Hematopoietic multipotent progenitor cell treated with erythropoietin and hydrocortisone succinate and interleukin-3 and kit ligand, for 15 days (in vitro differentiated cells): Measurements from ENCODE around the gene RAB11A.
"Not testable (repeated sequence)": the region's sequence is repeated elsewhere in the genome, so short reads cannot be mapped to it uniquely, and the experiment has no call there.

ENCODE experiments used
- DNase-seq: peaks from one replicate; pipeline ENCODE4 v3.0.0-alpha.2; 2015; ENCODE audit warnings: low spot score

Gene RAB11A

GRCh38 chr15:65845826-65846519 lies 23.3 kb upstream of the RAB11A start:
- DNase-seq = no peak

DNA sequence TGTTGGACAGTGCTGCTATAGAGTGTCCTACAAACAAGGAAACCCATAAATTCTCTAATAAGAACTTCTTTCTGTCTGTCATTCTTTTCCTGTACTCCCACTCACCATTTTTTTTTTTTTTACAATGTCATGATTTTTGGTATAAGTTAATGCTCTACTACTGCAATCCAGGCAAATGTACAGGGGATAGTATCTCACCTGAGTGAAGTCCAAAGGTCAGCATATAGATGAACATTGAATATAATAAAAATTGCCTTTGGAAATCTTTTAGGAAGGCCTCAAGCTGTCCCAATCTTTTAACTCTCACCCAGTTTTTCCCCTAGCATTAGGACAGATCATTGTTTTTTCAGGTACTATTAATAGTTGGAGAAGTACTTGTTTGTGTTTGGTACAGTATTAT lies 21.3 kb upstream of the RAB11A start:
- no peak for DNase-seq

GRCh38 chr15:65851981-65852380 lies 17.3 kb upstream of the RAB11A start:
- DNase-seq = no peak

DNA sequence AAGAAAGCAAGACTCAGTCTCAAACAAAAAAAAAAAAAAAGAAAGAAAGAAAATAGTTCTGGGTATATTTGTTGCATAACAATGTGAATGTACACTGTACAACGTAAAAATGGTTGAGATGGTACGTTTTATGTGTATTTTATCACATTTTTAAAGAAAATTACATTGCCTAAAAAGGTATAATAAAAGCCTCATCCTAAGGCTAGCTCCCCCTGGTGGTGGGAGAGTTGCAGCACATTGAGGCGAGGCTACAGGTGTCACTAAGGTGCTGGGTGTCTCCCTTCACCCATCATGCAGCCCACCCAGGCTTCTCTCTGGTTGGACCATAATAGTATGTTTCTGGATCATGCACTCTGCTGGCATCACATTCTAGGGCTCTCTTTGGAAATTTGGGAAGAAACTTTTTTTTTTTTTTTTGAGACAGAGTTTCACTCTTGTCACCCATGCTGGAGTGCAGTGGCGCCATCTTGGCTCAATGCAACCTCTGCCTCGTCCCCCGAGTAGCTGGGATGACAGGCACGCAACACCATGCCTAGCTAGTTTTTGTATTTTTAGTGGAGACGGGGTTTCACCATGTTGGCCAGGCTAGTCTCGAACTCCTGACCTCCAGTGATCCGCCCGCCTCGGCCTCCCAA lies 12.4 kb upstream of the RAB11A start:
- DNase-seq = peak; percentile 87

DNA sequence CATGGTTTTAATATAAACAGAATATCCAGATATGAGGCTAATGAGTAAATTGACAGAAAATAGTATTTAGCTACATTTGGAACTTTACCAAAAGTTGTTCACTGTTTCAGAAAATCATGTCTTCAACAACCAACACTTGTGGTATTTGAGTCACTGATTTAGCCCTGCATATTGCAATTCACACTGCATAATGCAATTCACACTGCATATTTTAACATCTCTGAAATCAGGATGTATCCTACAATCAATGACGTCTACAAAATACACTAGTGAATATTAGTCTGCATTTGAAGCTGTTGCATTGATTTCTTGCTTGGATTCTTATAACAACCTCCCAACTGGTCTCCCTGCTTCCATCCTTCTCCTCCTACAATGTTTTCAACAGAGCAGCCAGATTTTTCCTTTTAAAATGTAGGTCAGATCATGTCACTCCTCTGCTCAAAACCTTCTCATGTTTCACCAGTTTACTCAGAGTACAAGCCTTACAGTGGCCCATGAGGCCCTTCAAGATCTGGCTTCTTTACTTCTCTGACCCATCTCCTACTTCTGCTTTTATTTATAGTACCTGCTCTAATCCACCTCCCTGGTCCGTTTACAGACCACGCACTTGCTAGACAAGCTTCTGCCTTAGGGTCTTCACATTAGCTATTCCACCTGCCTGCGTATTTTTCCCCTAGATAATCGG lies 11.4 kb upstream of the RAB11A start:
- DNase-seq = no peak

DNA sequence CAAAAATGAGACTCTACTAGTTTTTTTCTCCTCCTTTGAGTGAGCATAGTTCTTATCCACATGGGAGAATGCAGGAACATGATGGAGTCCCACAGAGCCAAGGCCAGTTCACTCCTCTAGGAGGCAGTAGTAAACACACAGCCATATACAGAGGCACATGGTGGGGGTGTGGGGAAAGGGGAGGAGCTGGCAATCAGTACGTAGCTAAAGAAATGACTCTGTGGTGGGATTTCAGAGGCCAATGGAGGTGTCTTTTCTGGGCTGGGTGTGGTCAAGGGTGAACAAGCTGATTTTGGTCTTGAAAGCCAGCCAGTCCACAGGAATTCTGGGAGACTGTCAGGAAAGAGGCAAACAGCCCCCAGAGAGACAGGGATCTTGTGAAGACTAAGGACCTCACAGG lies 6.6 kb upstream of the RAB11A start:
- peak; percentile 61 for DNase-seq

DNA sequence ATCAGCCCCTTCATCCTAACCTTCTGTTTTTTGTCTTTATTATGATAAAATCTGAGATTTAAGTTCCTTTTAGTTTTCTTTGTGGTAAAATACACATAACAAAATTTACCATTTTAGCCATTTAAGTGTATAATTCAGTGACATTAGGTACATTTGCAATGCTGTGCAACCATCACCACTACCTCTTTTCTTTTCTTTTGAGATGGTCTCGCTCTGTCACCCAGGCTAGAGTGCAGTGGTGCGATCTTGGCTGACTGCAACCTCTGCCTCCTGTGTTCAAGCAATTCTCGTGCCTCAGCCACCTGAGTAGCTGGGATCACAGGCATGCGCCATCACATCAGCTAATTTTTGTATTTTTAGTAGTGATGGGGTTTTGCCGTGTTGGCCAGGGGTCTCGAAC lies 6.2 kb upstream of the RAB11A start:
- DNase-seq = no peak

GRCh38 chr15:65867244-65867643 lies 2.0 kb upstream of the RAB11A start:
- DNase-seq = no peak

- not testable (repeated sequence) for DNase-seq
These were observed 1.4 kb upstream of the RAB11A start for GRCh38 chr15:65867933-65868332.

DNA sequence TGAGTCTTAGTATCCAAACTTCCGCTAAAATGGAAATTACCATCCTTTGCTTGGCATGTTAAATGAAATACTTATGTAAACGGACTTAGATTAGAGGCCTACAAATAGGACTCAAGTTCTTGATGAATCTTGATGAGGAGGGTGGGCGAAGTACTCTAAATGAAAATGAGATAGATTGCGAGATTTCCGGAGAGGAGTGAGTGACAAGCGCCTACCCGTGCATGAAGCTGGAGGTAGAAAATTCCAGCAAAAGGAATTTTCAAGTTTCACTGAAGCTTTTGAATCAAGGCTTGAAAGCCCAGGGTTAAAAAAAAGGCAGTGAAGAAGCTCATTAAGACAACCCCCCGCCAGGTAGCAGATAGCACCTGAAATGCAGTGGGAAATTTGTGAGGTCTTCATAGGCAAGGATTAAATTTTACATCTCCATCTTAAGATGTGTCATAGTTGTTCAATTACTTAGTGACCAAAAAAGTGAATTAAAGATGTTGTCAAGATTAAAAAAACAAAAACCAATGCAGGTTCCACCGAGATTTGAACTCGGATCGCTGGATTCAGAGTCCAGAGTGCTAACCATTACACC lies 655 bp upstream of the RAB11A start:
- no peak for DNase-seq

DNA sequence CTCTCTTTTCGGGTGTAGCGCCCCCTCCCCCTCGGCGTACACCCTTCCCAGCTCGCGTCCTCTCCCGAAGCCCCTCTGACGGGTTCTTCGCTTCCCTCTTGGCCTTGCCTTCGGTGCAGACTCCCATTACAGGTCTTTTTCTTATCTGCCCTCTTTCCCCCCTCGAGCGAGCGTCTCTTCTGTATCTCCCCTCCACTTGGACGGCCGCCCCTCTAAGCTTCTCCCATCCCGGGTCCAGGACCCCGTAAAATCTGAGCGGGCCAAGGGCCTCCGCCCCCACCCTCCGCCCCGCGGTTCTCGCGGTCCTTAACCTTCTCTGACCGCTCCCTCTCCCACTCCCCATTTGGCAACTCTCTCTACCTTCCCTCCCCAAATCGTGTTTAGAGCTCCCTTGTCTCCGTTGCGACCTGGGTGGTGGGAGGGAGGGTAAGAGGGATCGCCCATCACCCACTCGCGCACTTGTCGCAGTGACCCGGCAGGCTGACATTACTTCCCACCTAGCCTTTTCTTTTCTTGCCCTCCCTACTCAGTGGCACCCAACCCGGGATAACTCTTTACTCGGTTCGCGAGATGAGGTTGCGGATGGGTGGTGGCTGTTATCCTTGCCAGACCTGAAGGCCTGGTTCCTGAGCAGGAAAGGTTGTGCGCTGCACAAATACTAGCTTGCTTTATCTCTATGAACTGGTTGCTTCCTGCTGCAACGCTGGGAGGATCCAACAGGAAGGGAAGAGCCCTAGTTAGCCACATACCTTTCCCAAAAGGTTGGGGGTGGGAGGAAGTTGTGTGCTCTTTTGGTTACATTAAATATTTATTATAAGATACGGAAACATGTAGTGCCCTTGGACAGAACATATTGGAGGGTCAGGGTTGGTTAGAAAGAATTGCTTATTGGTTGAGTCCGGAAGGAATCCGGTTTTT lies 922 bp downstream of the RAB11A start:
- DNase-seq = peak; percentile 37

DNA sequence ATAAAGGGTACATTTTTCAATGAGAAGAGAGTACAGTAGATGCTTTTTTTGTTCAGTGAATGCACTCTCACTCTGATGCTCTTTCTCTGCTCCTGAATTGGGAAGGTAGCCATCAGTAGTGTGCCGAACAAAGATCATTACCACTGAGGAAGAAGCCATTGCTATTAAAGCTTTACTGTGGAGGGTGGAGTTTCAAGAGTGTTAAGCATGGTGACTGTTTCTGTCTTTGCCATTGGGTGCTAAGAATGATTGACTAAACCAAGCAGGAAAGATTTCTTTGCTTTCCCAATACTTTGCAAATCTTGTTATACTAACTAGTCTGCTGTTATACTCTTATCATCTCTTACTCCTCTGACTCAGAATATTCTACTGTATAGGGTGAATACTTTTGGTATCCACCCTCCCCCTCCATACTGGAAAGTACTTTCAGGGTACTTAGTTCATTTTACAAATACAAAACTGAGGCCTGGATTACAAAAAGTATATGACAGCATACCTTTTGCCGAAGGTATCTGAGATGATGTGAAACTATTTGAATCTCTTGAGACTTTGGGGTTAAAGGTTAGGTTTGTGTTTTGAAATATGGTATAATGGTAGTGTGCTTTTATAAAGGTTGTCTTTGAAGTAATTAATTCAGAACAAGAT lies 1.7 kb downstream of the RAB11A start:
- no peak for DNase-seq

DNA sequence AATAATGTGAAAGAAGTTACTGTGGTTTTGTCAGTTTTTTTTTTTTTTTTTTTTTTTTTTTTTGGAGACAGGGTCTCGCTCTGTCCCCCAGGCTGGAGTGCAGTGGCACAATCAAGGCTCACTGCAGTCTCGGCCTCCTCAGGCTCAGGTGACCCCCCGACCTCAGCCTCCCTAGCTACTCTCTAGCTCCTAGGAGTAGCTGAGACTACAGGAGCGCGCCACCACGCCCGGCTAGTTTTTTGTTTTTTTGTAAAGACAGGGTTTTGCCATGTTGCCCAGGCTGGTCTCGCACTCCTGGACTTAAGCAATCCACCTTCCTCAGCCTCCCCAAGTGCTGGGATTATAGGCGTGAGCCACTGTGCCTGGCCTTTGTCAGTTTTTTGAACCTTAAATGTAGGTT lies 2.6 kb downstream of the RAB11A start:
- DNase-seq = not testable (repeated sequence)

DNA sequence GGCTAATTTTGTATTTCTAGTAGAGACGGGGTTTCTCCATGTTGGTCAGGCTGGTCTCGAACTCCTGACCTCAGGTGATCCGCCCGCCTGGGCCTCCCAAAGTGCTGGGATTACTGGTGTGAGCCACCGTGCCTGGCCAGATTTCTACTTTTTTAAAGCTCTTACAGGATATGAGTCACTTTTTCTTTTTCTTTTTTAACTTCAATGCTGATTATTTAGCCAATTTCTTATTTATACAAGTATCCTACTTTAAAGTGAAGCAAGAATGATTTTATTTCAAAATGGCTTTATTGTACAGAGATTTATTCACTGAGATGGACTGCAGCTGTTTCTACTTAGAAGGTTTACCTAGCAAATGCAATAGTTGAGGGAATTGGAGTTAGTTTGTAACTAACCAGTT lies 3.3 kb downstream of the RAB11A start:
- not testable (repeated sequence) for DNase-seq

DNA sequence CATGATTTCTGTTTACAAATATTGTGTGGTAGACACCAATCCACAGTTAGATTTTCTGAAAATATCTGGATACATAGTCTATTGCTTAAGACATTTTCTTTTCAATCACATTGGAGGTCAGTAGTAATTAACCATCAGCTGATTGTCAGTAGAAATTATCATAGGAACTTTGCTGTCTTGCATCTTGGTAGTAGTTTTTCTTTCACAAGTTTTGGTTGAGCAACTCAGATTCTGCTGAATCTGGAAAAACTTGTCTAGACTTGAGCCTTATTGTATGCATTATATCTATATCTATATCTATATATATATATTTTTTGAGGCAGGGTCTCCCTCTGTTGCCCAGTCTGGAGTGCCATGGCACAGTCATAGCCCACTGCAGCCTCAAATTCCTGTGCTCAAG lies 4.0 kb downstream of the RAB11A start:
- no peak for DNase-seq

DNA sequence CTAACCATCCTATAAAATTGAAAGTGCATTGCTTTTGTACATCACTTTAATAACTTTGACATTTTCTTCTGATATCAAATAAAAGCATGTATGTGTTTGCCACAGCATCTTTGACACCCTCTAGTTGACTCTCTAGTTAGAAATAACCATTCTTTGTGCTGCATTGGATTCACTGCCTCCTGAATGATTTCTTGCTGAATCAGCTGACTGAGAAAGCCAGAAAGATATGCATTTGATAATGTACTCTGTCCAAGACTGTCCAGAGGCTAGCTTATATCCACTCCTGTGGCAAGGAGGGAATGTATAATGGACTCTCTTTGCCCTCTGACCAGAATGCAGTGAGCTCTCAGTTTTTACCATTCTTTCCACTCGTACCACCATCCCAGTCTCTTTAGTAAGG lies 6.2 kb downstream of the RAB11A start:
- DNase-seq = no peak

DNA sequence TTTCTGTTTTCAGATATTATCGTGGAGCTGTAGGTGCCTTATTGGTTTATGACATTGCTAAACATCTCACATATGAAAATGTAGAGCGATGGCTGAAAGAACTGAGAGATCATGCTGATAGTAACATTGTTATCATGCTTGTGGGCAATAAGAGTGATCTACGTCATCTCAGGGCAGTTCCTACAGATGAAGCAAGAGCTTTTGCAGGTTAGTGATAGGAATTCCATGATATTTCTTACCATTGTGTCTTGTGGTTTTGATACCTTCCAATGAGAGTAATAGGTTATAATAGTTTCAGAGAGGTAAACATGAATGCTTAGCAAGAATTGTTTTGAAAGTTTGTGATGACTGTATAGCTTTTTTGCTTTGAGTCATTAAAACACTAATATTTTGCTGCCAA lies 8.5 kb downstream of the RAB11A start:
- DNase-seq = no peak

GRCh38 chr15:65881766-65882434 lies 12.6 kb downstream of the RAB11A start:
- DNase-seq = no peak

- no peak for DNase-seq
These were observed 14.3 kb downstream of the RAB11A start for GRCh38 chr15:65883571-65883970.

DNA sequence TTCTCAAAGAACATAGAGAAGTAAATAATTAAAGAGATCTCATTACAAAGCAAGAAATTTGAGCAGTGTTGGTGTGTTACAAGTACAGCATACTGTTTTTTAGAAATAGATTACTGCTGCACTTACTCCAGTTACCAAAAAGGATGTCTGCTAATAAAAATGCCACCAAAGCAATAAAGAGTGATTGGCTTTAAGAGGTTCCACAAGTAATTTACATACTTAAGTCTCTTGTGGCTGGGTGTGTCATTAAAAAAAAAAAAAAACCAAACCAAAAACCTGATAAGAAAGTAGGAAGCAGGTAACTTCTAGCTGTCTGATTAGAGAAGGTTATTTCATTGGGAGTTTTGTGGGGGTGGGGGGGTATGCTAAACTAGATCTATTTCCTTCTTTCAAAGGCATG lies 15.2 kb downstream of the RAB11A start:
- no peak for DNase-seq

DNA sequence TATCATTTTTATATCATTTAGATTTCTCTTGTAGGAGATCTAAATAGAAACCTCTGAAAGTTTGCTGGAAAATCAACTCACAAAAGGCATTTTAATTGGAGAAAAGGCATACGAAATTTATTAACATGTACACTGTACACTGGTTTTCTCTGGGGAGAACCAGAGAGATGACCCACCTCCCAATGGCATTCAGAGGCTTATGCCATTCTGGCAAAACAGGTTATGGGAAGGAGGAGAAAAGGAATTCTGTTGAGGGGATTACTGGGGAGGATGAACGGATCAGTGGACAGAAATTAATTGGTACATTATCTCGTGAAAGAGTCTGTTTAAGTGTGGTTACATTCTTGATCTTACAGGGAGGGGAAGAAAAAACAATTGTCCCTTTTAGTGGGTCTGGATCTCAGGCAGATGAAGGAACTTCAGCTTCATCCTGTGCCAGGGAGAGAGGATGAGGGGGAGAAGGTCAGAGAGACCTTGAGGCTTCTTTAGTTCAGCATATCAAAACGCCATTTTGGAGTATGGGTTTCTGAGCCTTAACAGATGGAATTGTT lies 16.5 kb downstream of the RAB11A start:
- DNase-seq = no peak
